T-cell (primary cell): Measurements from ENCODE around the gene CELSR2. TPM values are rescaled to one million over a fixed set of nuclear protein-coding genes. Genes with fewer than 3 reads are reported as not detected.

Experiments
- ATAC-seq, 4 experiments: fragments of 200-7000 bp in 3 of 4; fragments of 150-1000 bp in 1 of 4; cut with Tn5 transposase; replicated peaks in 1 of 4; 1 replicate in 3 of 4; 2 replicates in 1 of 4; pipeline ENCODE4 v1.10.0; 2021; ENCODE audit warnings: moderate library complexity in 3 of 4, mild to moderate bottlenecking in 2 of 4, moderate number of reproducible peaks in 1 of 4
- CTCF ChIA-PET, 2 donors: fragments of 300-600 bp; sonication (Branson Sonifier 250); formaldehyde crosslinking; loops; one replicate each; lab custom pipeline; 2022; ENCODE audit warnings: antibody characterized with exemption in 2 of 2; lab: Charles Lee
- POLR2A ChIA-PET, 2 donors: fragments of 300-600 bp; sonication (Branson Sonifier 250); formaldehyde crosslinking; loops; one replicate each; lab custom pipeline; 2022; ENCODE audit warnings: antibody characterized with exemption in 2 of 2; lab: Charles Lee
- DNase-seq, 35 experiments: peaks; one replicate each; pipeline versions ENCODE4 v3.0.0 to v3.0.0-alpha.2; 2013 to 2023
- H3K27ac ChIP-seq: one replicate; pipeline ENCODE4 v1.5.1; 2013; ENCODE audit warnings: low read length
- H3K27me3 ChIP-seq, 2 experiments: replicated peaks in 1 of 2; 1 replicate in 1 of 2; 2 replicates in 1 of 2; pipeline versions ENCODE4 v1.6.1 to v1.7.0; 2013; ENCODE audit warnings: low read length in 1 of 2, mixed read lengths in 1 of 2; ENCODE audit not compliant: control insufficient read depth in 2 of 2, insufficient read depth in 2 of 2; ENCODE audit errors: extremely low read depth in 1 of 2
- H3K36me3 ChIP-seq, 2 donors: 1 replicate in 1 of 2; 2 replicates in 1 of 2; pipeline versions ENCODE4 v1.6.1 to v1.7.0; 2013; ENCODE audit warnings: low read length in 1 of 2; ENCODE audit not compliant: control insufficient read depth in 2 of 2, insufficient read depth in 1 of 2; ENCODE audit errors: extremely low read depth in 1 of 2
- H3K4me1 ChIP-seq, 2 experiments: 1 replicate in 1 of 2; 2 replicates in 1 of 2; pipeline versions ENCODE4 v1.6.1 to v1.7.0; 2013; ENCODE audit warnings: low read length in 2 of 2, mixed read lengths in 1 of 2; ENCODE audit not compliant: insufficient read depth in 2 of 2, control insufficient read depth in 1 of 2; ENCODE audit errors: extremely low read depth in 1 of 2
- H3K4me3 ChIP-seq, 2 donors: 1 replicate in 1 of 2; 2 replicates in 1 of 2; pipeline versions ENCODE4 v1.5.1 to v1.7.0; 2013; ENCODE audit warnings: mild to moderate bottlenecking in 2 of 2, low read length in 1 of 2, moderate library complexity in 1 of 2; ENCODE audit not compliant: control insufficient read depth in 1 of 2; ENCODE audit errors: extremely low read depth in 1 of 2
- H3K9me3 ChIP-seq: 2 replicates; pipeline ENCODE4 v1.7.0; 2013
- H3K27ac Mint-ChIP-seq, 2 donors: one replicate each; pipeline ENCODE4 v1.8.0; 2020 to 2021; ENCODE audit warnings: mild to moderate bottlenecking in 2 of 2, mixed read lengths in 2 of 2
- H3K27me3 Mint-ChIP-seq, 2 donors: one replicate each; pipeline ENCODE4 v1.8.0; 2021 to 2022; ENCODE audit warnings: mixed read lengths in 2 of 2
- H3K36me3 Mint-ChIP-seq: one replicate; pipeline ENCODE4 v1.8.0; 2021; ENCODE audit warnings: mixed read lengths
- H3K4me1 Mint-ChIP-seq, 3 donors: one replicate each; pipeline ENCODE4 v1.8.0; 2020 to 2022; ENCODE audit warnings: mixed read lengths in 3 of 3, mild to moderate bottlenecking in 1 of 3
- H3K4me3 Mint-ChIP-seq, 3 donors: one replicate each; pipeline ENCODE4 v1.8.0; 2020 to 2022; ENCODE audit warnings: mild to moderate bottlenecking in 3 of 3, mixed read lengths in 3 of 3, moderate library complexity in 3 of 3
- H3K9me3 Mint-ChIP-seq, 3 donors: one replicate each; pipeline ENCODE4 v1.8.0; 2020 to 2022; ENCODE audit warnings: mixed read lengths in 3 of 3
- WGBS: methylation state at CpG from one replicate; pipeline ENCODE4 v1.1.5; 2013; ENCODE audit warnings: missing lambda C conversion rate; ENCODE audit not compliant: insufficient coverage; 5-methylcytosine and 5-hydroxymethylcytosine counted together
- total RNA-seq, 35 experiments: library from RNA in 6 of 35; stranded (reverse) in 6 of 35; fragments of 120-200 nt in 1 of 35; gene quantifications; one replicate each; pipeline versions ENCODE4 v1.2.1 to v1.2.4 and lab custom pipeline; 2013 to 2026

The CELSR2 gene
- total RNA-seq, 5 donors from 2014 or later (not counting 1 experiment from before 2014, with no cell fraction given): 4.1 to 5.3 (median 4.7) TPM

DNA sequence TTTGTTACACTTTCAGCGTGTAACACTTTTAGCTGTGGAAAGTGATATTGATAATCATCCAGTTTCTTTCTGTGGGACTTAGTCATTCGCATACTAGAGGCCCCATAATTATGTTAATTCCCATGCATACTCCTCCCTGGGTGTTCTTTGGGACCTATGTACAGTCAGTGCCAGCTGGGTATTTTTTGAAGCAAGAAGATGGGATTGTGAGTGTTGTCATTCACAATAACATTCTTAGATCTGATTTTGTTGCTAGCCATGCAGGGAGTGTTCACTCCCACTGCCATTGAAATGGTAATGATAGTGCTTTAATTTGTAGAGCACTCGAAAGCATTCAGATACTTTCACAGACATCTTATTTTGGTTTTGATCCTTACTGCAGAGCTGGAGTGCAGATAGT lies 24.0 kb upstream of the CELSR2 start:
- H3K4me3 Mint-ChIP-seq: no peak overlapping the region

DNA sequence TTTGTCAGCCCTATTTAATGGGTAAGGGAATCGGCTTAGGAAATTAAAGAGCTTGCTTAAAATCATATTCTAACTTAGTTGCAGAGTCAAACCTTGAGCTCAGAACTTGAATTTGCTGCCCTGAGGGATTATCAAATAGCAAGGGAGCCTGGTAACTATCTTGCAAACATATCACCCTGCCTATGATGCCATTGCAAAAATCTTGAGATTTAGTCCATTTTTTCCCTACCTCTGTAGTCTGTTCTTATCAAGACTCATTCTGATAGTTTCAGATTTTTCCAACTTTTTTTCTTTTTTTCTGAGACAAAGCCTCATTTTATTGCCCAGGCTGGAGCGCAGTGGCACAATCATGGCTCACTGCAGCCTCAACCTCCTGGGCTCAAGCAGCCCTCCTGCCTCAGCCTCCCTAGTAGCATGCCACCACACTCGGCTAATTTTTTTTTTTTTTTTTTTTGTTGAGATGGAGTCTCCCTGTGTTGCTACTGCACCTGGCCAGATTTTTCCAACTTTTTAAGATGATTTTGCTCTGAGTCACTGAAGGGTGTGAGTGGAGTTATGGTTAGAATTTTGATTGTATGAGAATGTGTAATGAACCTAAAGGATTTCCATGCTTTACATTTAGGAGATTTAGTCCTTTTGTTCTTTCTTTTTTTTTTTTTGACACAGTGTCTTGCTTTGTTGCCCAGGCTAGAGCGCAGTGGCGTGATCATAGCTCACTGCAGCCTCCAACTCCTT lies 23.5 kb upstream of the CELSR2 start:
- ChIA-PET POLR2A (no interaction called here), CTCF (interaction anchor here (0.6 to 2.0 kb wide), 2 partner anchors 11 to 19 kb away, joined by 4 to 5 read pairs; no protein-coding TSS in a partner anchor)
- 98% methylated on average over 4 of the region's 5 CpGs for WGBS
- H3K4me3 Mint-ChIP-seq: no peak overlapping the region
- no peak overlapping the region for H3K27ac ChIP-seq
- no peaks in the 10 kb centered on the region for H3K27me3 Mint-ChIP-seq
- H3K9me3 ChIP-seq: no peaks in the 10 kb centered on the region
- no peaks in the 10 kb centered on the region for H3K27me3 ChIP-seq
- H3K36me3 ChIP-seq: peaks cover 8 to 59% of the 10 kb centered on the region in 2 donors
- H3K9me3 Mint-ChIP-seq: no peaks in the 10 kb centered on the region
- peaks cover 38 to 39% (median 39%) of the 10 kb centered on the region in 3 donors for H3K4me1 Mint-ChIP-seq
- DNase-seq: no peak
- peaks cover 47% of the 10 kb centered on the region for H3K36me3 Mint-ChIP-seq
- no peak overlapping the region for H3K4me3 ChIP-seq
- ATAC-seq: no peak
- H3K27ac Mint-ChIP-seq: no peak overlapping the region
- no peaks in the 10 kb centered on the region for H3K4me1 ChIP-seq

More for the DNA sequence above, 24.0 kb upstream of the CELSR2 start:
- no peaks in the 10 kb centered on the region for H3K9me3 Mint-ChIP-seq
- CTCF ChIA-PET: interaction anchor here in 1 of 2 donors (2.0 kb wide), 1 partner anchor 11 kb away, joined by 5 read pairs; no protein-coding TSS in a partner anchor
- Histone ChIP-seq H3K4me1 (no peaks in the 10 kb centered on the region), H3K9me3 (no peaks in the 10 kb centered on the region), H3K4me3 (no peak overlapping the region), H3K27me3 (no peaks in the 10 kb centered on the region), H3K27ac (no peak overlapping the region), H3K36me3 (peaks cover 8 to 53% of the 10 kb centered on the region in 2 donors)
- POLR2A ChIA-PET: no interaction called here
- H3K4me1 Mint-ChIP-seq: peaks cover 41 to 44% (median 43%) of the 10 kb centered on the region in 3 donors
- peaks cover 46% of the 10 kb centered on the region for H3K36me3 Mint-ChIP-seq
- H3K27ac Mint-ChIP-seq: peak overlapping the region in 1 of 2 donors; percentile 13
- ATAC-seq (no peak), DNase-seq (no peak)
- no peaks in the 10 kb centered on the region for H3K27me3 Mint-ChIP-seq
- WGBS: no CpG with 5 or more reads among the region's 3 CpGs

DNA sequence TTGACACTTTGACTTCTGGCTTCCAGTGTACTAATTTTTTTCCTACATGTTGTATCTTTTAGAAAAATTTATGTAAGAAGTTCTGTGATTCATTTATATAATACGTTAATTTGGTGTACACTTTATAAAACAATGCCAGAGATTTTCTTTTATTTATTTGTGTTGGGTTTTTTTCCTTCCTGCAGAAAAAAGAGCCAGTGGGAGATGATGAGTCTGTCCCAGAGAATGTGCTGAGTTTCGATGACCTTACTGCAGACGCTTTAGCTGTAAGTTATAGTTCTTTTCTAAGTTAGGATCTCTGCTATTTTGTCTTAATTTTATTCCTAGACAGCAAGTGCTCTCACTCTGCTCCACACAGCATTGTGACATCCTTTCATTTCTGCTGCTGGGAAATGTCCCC lies 21.2 kb upstream of the CELSR2 start:
- DNase-seq (no peak), ATAC-seq (no peak)
- Histone ChIP-seq H3K4me3 (no peak overlapping the region), H3K4me1 (no peaks in the 10 kb centered on the region), H3K9me3 (no peaks in the 10 kb centered on the region), H3K27me3 (no peaks in the 10 kb centered on the region), H3K36me3 (peaks cover 8 to 75% of the 10 kb centered on the region in 2 donors), H3K27ac (no peak overlapping the region)
- H3K36me3 Mint-ChIP-seq: peaks cover 56% of the 10 kb centered on the region
- no peak overlapping the region for H3K4me3 Mint-ChIP-seq
- H3K27ac Mint-ChIP-seq: no peak overlapping the region
- no peaks in the 10 kb centered on the region for H3K9me3 Mint-ChIP-seq
- H3K4me1 Mint-ChIP-seq: peaks cover 21 to 25% (median 24%) of the 10 kb centered on the region in 3 donors
- WGBS: no CpG with 5 or more reads among the region's 3 CpGs
- no peaks in the 10 kb centered on the region for H3K27me3 Mint-ChIP-seq
- CTCF ChIA-PET: no interaction called here
- POLR2A ChIA-PET: interaction anchor here in 1 of 2 donors (0.7 kb wide), 1 partner anchor 120 kb away, joined by 6 read pairs; no protein-coding TSS in a partner anchor

DNA sequence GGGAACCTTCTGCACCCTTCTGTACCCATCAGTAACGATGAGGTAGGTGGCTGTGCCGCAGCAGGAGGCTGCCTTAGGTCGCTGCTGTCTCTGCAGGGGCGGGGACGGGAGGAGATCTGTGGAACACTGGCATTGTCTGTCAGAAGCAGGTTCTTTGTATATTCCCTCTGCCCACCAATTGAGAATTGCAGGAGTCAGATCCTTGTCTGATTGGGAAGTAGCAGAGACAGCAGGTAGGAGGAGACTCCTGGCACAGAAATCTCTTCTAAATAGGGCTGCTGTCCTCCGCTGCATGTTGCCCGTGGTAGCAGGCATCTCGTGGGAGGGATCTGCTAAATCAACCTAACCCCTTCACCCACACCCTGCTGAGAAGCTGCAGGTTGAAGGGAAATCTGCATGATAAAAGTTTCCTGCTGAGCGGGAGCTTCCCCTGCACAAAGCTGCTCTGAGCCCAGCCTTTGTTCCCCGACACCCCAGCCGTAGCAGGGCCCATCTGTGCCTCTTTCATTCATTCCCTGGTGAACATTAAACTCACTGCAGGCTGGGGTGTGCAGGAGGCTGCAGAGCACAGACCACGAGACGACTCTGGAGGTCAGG lies 19.7 kb upstream of the CELSR2 start:
- Mint-ChIP-seq H3K27ac (peak overlapping the region in 1 of 2 donors; percentile 44), H3K4me3 (no peak overlapping the region), H3K36me3 (peaks cover 52% of the 10 kb centered on the region), H3K9me3 (no peaks in the 10 kb centered on the region), H3K4me1 (peaks cover 14 to 18% (median 15%) of the 10 kb centered on the region in 3 donors), H3K27me3 (no peaks in the 10 kb centered on the region)
- no peaks in the 10 kb centered on the region for H3K27me3 ChIP-seq
- H3K36me3 ChIP-seq: peaks cover 8 to 74% of the 10 kb centered on the region in 2 donors
- DNase-seq (no peak), ATAC-seq (no peak)
- 100% methylated on average over 2 of the region's 13 CpGs for WGBS
- no peak overlapping the region for H3K27ac ChIP-seq
- CTCF ChIA-PET: no interaction called here
- POLR2A ChIA-PET: no interaction called here
- H3K4me3 ChIP-seq: no peak overlapping the region
- H3K9me3 ChIP-seq: no peaks in the 10 kb centered on the region
- H3K4me1 ChIP-seq: no peaks in the 10 kb centered on the region

DNA sequence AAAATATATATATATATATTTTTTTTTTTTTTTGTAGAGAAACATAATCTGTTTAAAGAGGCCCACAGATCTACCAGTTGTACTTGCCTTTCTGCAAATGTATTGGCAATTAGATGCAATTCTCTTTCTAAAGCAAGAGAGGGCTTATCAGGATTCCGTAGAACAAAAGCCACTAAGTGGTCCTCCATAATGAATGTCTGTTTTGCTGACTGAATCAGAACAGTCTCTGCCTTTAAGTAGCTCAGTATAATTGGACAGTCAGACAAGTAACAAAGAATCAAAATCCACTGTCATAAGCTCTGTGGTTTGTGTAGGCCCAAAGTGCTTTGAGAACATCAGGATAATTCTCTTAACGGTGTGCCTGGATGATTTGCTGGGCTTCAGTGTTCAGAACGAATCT lies 18.3 kb upstream of the CELSR2 start:
- ChIA-PET POLR2A (interaction anchor here in 1 of 2 donors (0.5 kb wide), 1 partner anchor 18 kb away, joined by 4 read pairs; no protein-coding TSS in a partner anchor), CTCF (interaction anchor here in 1 of 2 donors (0.7 kb wide), 1 partner anchor 283 kb away, joined by 3 read pairs; no protein-coding TSS in a partner anchor)
- peaks cover 17 to 82% of the 10 kb centered on the region in 2 donors for H3K36me3 ChIP-seq
- WGBS: 69% methylated on average over 2 of the region's 3 CpGs
- no peaks in the 10 kb centered on the region for H3K27me3 ChIP-seq
- peaks cover 10 to 13% (median 10%) of the 10 kb centered on the region in 3 donors for H3K4me1 Mint-ChIP-seq
- peaks cover 53% of the 10 kb centered on the region for H3K36me3 Mint-ChIP-seq
- H3K4me3 ChIP-seq: no peak overlapping the region
- H3K4me1 ChIP-seq: no peaks in the 10 kb centered on the region
- no peak for ATAC-seq
- peak overlapping the region in 1 of 2 donors; percentile 56 for H3K27ac Mint-ChIP-seq
- H3K9me3 ChIP-seq: no peaks in the 10 kb centered on the region
- DNase-seq: no peak
- no peak overlapping the region for H3K27ac ChIP-seq
- no peak overlapping the region for H3K4me3 Mint-ChIP-seq
- no peaks in the 10 kb centered on the region for H3K27me3 Mint-ChIP-seq
- H3K9me3 Mint-ChIP-seq: no peaks in the 10 kb centered on the region

DNA sequence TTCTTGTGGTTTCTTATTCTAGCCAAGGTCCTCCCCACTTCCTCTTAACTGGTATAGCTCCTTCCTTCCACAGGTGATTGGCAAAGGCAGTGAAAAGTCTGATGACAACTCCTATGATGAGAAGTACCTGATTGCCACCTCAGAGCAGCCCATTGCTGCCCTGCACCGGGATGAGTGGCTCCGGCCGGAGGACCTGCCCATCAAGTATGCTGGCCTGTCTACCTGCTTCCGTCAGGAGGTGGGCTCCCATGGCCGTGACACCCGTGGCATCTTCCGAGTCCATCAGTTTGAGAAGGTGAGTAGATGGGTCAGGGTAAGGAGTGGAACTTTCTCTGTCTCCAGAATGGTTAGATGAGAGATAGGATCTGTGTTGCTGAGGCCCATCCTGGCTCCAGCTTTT lies 14.2 kb upstream of the CELSR2 start:
- ChIA-PET CTCF (no interaction called here), POLR2A (no interaction called here)
- H3K27me3 Mint-ChIP-seq: no peaks in the 10 kb centered on the region
- peaks cover 55% of the 10 kb centered on the region for H3K36me3 Mint-ChIP-seq
- H3K36me3 ChIP-seq: peaks cover 18 to 82% of the 10 kb centered on the region in 2 donors
- DNase-seq (no peak), ATAC-seq (no peak)
- WGBS: 98% methylated on average over 6 of the region's 7 CpGs
- H3K4me1 ChIP-seq: no peaks in the 10 kb centered on the region
- peak overlapping the region in 1 of 2 donors; percentile 8 for H3K27ac Mint-ChIP-seq
- no peak overlapping the region for H3K27ac ChIP-seq
- H3K9me3 ChIP-seq: no peaks in the 10 kb centered on the region
- no peak overlapping the region for H3K4me3 Mint-ChIP-seq
- H3K9me3 Mint-ChIP-seq: no peaks in the 10 kb centered on the region
- H3K4me1 Mint-ChIP-seq: peaks cover 7 to 15% (median 11%) of the 10 kb centered on the region in 3 donors
- H3K4me3 ChIP-seq: no peak overlapping the region
- H3K27me3 ChIP-seq: no peaks in the 10 kb centered on the region
